AG04450 (cell line): Measurements from ENCODE around the gene PAPPA2. TPM values are rescaled to one million over a fixed set of nuclear protein-coding genes. Genes with fewer than 3 reads are reported as not detected.
"Not testable (repeated sequence)": the region's sequence is repeated elsewhere in the genome, so short reads cannot be mapped to it uniquely, and the experiment has no call there.

Experiments
- CTCF ChIA-PET: fragments of 300-600, 350-600 bp; formaldehyde crosslinking; extraction: SDS; loops from one replicate; lab custom pipeline; 2022; ENCODE audit warnings: antibody characterized with exemption, inconsistent platforms; lab: Charles Lee
- POLR2A ChIA-PET: fragments of 350-600 bp; formaldehyde crosslinking; extraction: SDS; loops from one replicate; lab custom pipeline; 2021; ENCODE audit warnings: antibody characterized with exemption, inconsistent platforms; lab: Yijun Ruan, JAX
- DNase-seq: peaks from one replicate; pipeline ENCODE4 v3.0.0-alpha.2; 2011; ENCODE audit warnings: low read depth, low spot score
- H3K27ac ChIP-seq: one replicate; pipeline ENCODE4 v1.5.1; 2012; ENCODE audit warnings: low read depth, low read length, control low read depth
- H3K27me3 ChIP-seq: one replicate; pipeline ENCODE4 v1.6.0; 2012; ENCODE audit warnings: low read length; ENCODE audit not compliant: control insufficient read depth, insufficient read depth
- H3K4me3 ChIP-seq: 2 replicates; pipeline ENCODE4 v1.5.1; 2011; ENCODE audit warnings: mild to moderate bottlenecking, low read depth, low read length, control low read depth
- H3K9me3 ChIP-seq: 2 replicates; pipeline ENCODE4 v1.5.1; 2012; ENCODE audit warnings: low read length; ENCODE audit not compliant: control insufficient read depth, insufficient read depth
- CTCF ChIP-seq: IDR thresholded peaks from 2 replicates; pipeline ENCODE4 v1.5.1; 2011; ENCODE audit warnings: low read depth, low read length, control low read depth, inconsistent platforms
- polyA plus RNA-seq: library from polyadenylated mRNA; depleted of rRNA; stranded (reverse); fragments of >200 nt; gene quantifications from 2 replicates; pipeline ENCODE4 v1.2.3, GENCODE V29; 2011

Gene PAPPA2
- polyA plus RNA-seq, 1 experiment, result 0.29 TPM

- ChIA-PET POLR2A (no interaction called here), CTCF (no interaction called here)
- no peak for DNase-seq
- no peaks in the 10 kb centered on the region for H3K27me3 ChIP-seq
- H3K9me3 ChIP-seq, result no peaks in the 10 kb centered on the region
- H3K27ac ChIP-seq, result no peak overlapping the region
- H3K4me3 ChIP-seq, result no peak overlapping the region
- TF ChIP-seq CTCF, result no peak
Observed at GRCh38 chr1:176440176-176440575, 22.8 kb upstream of the PAPPA2 start.

- ChIA-PET CTCF (no interaction called here), POLR2A (no interaction called here)
- no peaks in the 10 kb centered on the region for H3K9me3 ChIP-seq
- no peak for TF ChIP-seq CTCF
- H3K27me3 ChIP-seq, result no peaks in the 10 kb centered on the region
- H3K27ac ChIP-seq, result no peak overlapping the region
- no peak overlapping the region for H3K4me3 ChIP-seq
- DNase-seq, result no peak
Observed at GRCh38 chr1:176444286-176444685, 18.7 kb upstream of the PAPPA2 start.

- POLR2A ChIA-PET, result no interaction called here
- Histone ChIP-seq H3K27ac (no peak overlapping the region), H3K4me3 (no peak overlapping the region), H3K9me3 (no peaks in the 10 kb centered on the region), H3K27me3 (no peaks in the 10 kb centered on the region)
- no peak for DNase-seq
- CTCF ChIA-PET, result no interaction called here
- TF ChIP-seq CTCF, result no peak
Observed at GRCh38 chr1:176445402-176445801, 17.6 kb upstream of the PAPPA2 start.

- Histone ChIP-seq H3K9me3 (no peaks in the 10 kb centered on the region), H3K27me3 (no peaks in the 10 kb centered on the region), H3K4me3 (no peak overlapping the region), H3K27ac (no peak overlapping the region)
- POLR2A ChIA-PET, result no interaction called here
- CTCF ChIA-PET, result no interaction called here
- no peak for DNase-seq
- TF ChIP-seq CTCF, result no peak
Observed at GRCh38 chr1:176448340-176448739, 14.6 kb upstream of the PAPPA2 start.

DNA sequence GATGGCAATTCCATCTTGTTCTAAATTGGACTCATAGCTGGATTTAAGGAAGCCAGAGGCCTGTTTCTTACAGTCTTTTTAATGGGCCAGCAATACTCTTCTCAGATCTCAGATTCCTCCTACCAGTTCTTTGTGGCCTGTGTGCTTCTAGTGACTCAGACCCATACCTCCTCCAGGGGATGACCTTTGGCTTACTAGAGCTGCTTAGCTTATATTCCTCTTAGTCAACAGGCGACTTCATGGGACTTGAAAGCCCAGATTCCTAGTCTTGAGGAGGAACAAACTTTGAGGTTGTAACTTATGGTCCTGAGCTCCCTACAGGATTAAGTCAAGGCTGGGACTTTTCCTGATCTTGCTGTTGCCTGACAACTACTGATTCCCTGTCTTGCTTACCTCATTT lies 12.4 kb upstream of the PAPPA2 start:
- CTCF ChIA-PET, result no interaction called here
- POLR2A ChIA-PET, result no interaction called here
- no peak overlapping the region for H3K4me3 ChIP-seq
- H3K27ac ChIP-seq, result no peak overlapping the region
- DNase-seq, result no peak
- TF ChIP-seq CTCF, result no peak
- no peaks in the 10 kb centered on the region; the same call in 1 of the 2 replicates for H3K9me3 ChIP-seq
- H3K27me3 ChIP-seq, result no peaks in the 10 kb centered on the region

- POLR2A ChIA-PET, H3K27ac ChIP-seq, H3K9me3 ChIP-seq, H3K4me3 ChIP-seq, CTCF ChIA-PET, DNase-seq, H3K27me3 ChIP-seq: not testable (repeated sequence)
Observed at GRCh38 chr1:176451741-176452140, 11.2 kb upstream of the PAPPA2 start.
